OCI-LY7 (cell line): ENCODE data around the gene NF2. TPM values are rescaled to one million over a fixed set of nuclear protein-coding genes. Genes with fewer than 3 reads are reported as not detected.

Experiments used
- BruUV-seq: library from RNA; stranded (reverse); fragments of 400-500 nt; replicated peaks from 2 replicates; lab custom pipeline; 2021; lab: Mats Ljungman, UMichigan
- CTCF ChIA-PET: fragments of 300-600 bp; sonication (Branson Sonifier 250); formaldehyde crosslinking; loops from one replicate; lab custom pipeline; 2022; ENCODE audit warnings: antibody characterized with exemption; ENCODE audit not compliant: unreplicated experiment; lab: Charles Lee
- POLR2A ChIA-PET: fragments of 300-600 bp; sonication (Branson Sonifier 250); formaldehyde crosslinking; loops from one replicate; lab custom pipeline; 2022; ENCODE audit warnings: antibody characterized with exemption; lab: Charles Lee
- DNase-seq: peaks from one replicate; pipeline ENCODE4 v3.0.0-alpha.2; 2015; ENCODE audit warnings: low spot score
- H2AFZ ChIP-seq: fragments of 200-600 bp; sonication (generic), shearing (Covaris generic); 2 replicates; pipeline ENCODE4 v1.6.1; 2014; ENCODE audit warnings: mild to moderate bottlenecking, antibody characterized with exemption, low read length, moderate library complexity
- H3K27ac ChIP-seq: fragments of 200-600 bp; sonication (generic); 2 replicates; pipeline ENCODE4 v1.5.1; 2014; ENCODE audit warnings: mixed run types, low read depth, mild to moderate bottlenecking, moderate library complexity, low read length, inconsistent platforms; ENCODE audit not compliant: poor library complexity, severe bottlenecking
- H3K36me3 ChIP-seq: fragments of 200-600 bp; sonication (generic); 2 replicates; pipeline ENCODE4 v1.6.1; 2014; ENCODE audit warnings: mild to moderate bottlenecking, antibody characterized with exemption, low read length, moderate library complexity, mixed read lengths; ENCODE audit not compliant: insufficient read depth
- H3K4me1 ChIP-seq: fragments of 200-600 bp; sonication (generic); 2 replicates; pipeline ENCODE4 v1.5.1; 2014; ENCODE audit warnings: mild to moderate bottlenecking, low read length; ENCODE audit not compliant: insufficient read depth, poor library complexity, severe bottlenecking
- H3K4me2 ChIP-seq: fragments of 200-600 bp; sonication (generic); 2 replicates; pipeline ENCODE4 v1.6.1; 2014; ENCODE audit warnings: mild to moderate bottlenecking, low read length
- H3K4me3 ChIP-seq: fragments of 200-600 bp; sonication (generic); 2 replicates; pipeline ENCODE4 v1.5.1; 2014; ENCODE audit warnings: mild to moderate bottlenecking, low read depth, low read length; ENCODE audit not compliant: poor library complexity, severe bottlenecking
- H3K79me2 ChIP-seq: fragments of 200-600 bp; sonication (generic); 2 replicates; pipeline ENCODE4 v1.6.1; 2016; ENCODE audit warnings: low read depth, mild to moderate bottlenecking, low read length, moderate library complexity, mixed read lengths; ENCODE audit not compliant: insufficient read depth
- H3K9me2 ChIP-seq: fragments of 200-600 bp; sonication (generic); 2 replicates; pipeline ENCODE4 v1.6.1; 2016; ENCODE audit warnings: mild to moderate bottlenecking, low read length, mixed read lengths; ENCODE audit not compliant: insufficient read depth
- H3K9me3 ChIP-seq: fragments of 200-600 bp; sonication (generic); 2 replicates; pipeline ENCODE4 v1.6.1; 2014; ENCODE audit warnings: mild to moderate bottlenecking, mixed run types, low read length, mixed read lengths
- H4K20me1 ChIP-seq: fragments of 200-600 bp; sonication (generic); 2 replicates; pipeline ENCODE4 v1.6.1; 2014; ENCODE audit warnings: mild to moderate bottlenecking, antibody characterized with exemption, low read length, moderate library complexity, mixed read lengths; ENCODE audit not compliant: insufficient read depth
- CTCF ChIP-seq: fragments of 200-600 bp; sonication (generic); conservative IDR thresholded peaks from 2 replicates; pipeline ENCODE4 v1.5.1; 2014; ENCODE audit warnings: mild to moderate bottlenecking, antibody characterized with exemption, low read length, moderate library complexity, mixed read lengths
- EZH2phosphoT487 ChIP-seq: fragments of 200-600 bp; sonication (generic); IDR thresholded peaks from 2 replicates; pipeline ENCODE4 v1.6.1; 2018; ENCODE audit warnings: low read depth, borderline replicate concordance, mild to moderate bottlenecking, mixed run types, antibody characterized with exemption, low read length, moderate library complexity, mixed read lengths
- intact Hi-C: fragments of 100-400 bp; cut with micrococcal nuclease; formaldehyde crosslinking; loops from one replicate; pipeline ENCODE4 v1.10.0; 2022; ENCODE audit not compliant: unreplicated experiment
- total RNA-seq, 2 experiments: library from RNA; depleted of rRNA in 1 of 2; stranded (reverse); fragments of >200 nt in 1 of 2; shearing (Covaris generic) in 1 of 2; gene quantifications; 2 replicates each; pipeline ENCODE4 v1.2.3, GENCODE V29; 2014 to 2022

The NF2 gene
- total RNA-seq, 2 experiments from 2014 or later = 22.2 to 34.8 TPM

GRCh38 chr22:29702931-29703501 is 99.6 kb downstream of the NF2 start:
- Histone ChIP-seq H3K4me2 (peak overlapping the region; percentile 75), H3K4me3 (peak overlapping the region; percentile 38), H4K20me1 (no peaks in the 10 kb centered on the region), H3K36me3 (no peaks in the 10 kb centered on the region), H3K9me2 (no peaks in the 10 kb centered on the region), H3K79me2 (no peaks in the 10 kb centered on the region), H3K27ac (peak overlapping the region; percentile 41), H3K9me3 (no peaks in the 10 kb centered on the region), H2AFZ (peak overlapping the region; percentile 29; the same call in 1 of the 2 replicates), H3K4me1 (peaks cover 38% of the 10 kb centered on the region)
- TF ChIP-seq CTCF (no peak), EZH2phosphoT487 (no peak)
- ChIA-PET CTCF (interaction anchor here (0.6 kb wide), 1 partner anchor 9 kb away, joined by 3 read pairs; no protein-coding TSS in a partner anchor), POLR2A (interaction anchor here (0.6 kb wide), 1 partner anchor 565 kb away, joined by 3 read pairs; no protein-coding TSS in a partner anchor)
- peak; percentile 72 for DNase-seq
- BruUV-seq = no TSS peak
- intact Hi-C loops = no loop called here

- peak overlapping the region; percentile 14 for H3K4me3 ChIP-seq
- H3K79me2 ChIP-seq = no peaks in the 10 kb centered on the region
- no TSS peak for BruUV-seq
- TF ChIP-seq EZH2phosphoT487 (no peak), CTCF (no peak)
- H3K9me2 ChIP-seq = no peaks in the 10 kb centered on the region
- DNase-seq = no peak
- ChIA-PET POLR2A (no interaction called here), CTCF (interaction anchor here (0.6 kb wide), 1 partner anchor 9 kb away, joined by 3 read pairs; no protein-coding TSS in a partner anchor)
- H2AFZ ChIP-seq = no peak overlapping the region; the same call in 1 of the 2 replicates
- H4K20me1 ChIP-seq = no peaks in the 10 kb centered on the region
- peak overlapping the region; percentile 25 for H3K27ac ChIP-seq
- H3K9me3 ChIP-seq = no peaks in the 10 kb centered on the region
- H3K4me2 ChIP-seq = peak overlapping the region; percentile 75
- intact Hi-C loops = no loop called here
- peaks cover 38% of the 10 kb centered on the region for H3K4me1 ChIP-seq
- H3K36me3 ChIP-seq = no peaks in the 10 kb centered on the region
Observed at GRCh38 chr22:29703569-29704195, 100.2 kb downstream of the NF2 start.
